K562 treated with DMSO at 1 percent for 48 hours (cell line): Measurements from ENCODE around the gene PINLYP. TPM values are rescaled to one million over a fixed set of nuclear protein-coding genes. Genes with fewer than 3 reads are reported as not detected.

ENCODE experiments used
- total RNA-seq: library from RNA; unstranded; fragments of 300-600 nt; gene quantifications from 2 replicates; pipeline ENCODE4 v1.2.3, GENCODE V29; 2022; ENCODE audit warnings: low replicate concordance; ENCODE audit errors: extremely low read depth

PINLYP gene
- not detected in 2 replicates for total RNA-seq

DNA sequence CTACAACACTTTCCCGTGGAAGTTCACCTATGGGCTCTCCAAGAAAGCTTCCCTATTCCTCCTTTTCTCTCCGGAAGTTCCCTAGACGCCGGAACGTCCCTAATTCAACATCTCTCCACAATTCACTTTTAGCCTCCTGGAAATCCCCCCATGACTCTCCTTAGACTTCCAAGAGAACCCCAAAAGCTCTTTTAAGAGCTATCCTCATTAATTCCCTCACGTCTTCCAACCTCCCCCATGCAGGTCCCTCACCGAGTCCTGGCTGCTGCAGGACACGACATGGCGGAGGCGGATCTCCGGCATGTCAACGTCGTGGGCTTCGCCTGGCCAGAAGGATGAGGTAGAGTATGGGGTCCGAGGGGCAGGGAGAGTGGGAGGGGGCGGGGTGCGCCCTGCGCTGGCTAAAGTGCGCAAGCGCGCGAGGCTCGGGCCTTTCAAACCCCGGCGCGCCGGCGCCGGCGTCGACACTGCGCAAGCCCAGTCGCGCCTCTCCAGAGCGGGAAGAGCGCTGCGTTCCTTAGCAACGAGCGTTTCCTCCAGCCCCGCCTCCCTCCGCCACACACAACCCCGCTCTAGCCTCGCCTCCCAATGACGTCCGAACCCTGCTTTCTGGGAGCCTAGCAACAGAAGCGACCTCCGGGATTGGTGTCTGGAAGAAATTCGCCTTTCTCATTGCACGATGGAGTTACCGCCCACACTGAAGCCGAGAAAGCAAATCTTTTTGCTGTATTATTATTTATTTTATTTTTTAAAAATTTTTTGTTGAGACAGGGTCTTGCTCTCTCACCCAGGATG, at the start of gene PINLYP, which contains the start of gene XRCC1:
Gene PINLYP, plus strand, starts transcription at position 646 of the 795 bp plus-strand sequence. CDS start 1,391 bp downstream, outside the sequence.
Gene XRCC1, minus strand, starts transcription at position 372 of the 795 bp plus-strand sequence. Its CDS starts 69 bp downstream, at position 303.

DNA sequence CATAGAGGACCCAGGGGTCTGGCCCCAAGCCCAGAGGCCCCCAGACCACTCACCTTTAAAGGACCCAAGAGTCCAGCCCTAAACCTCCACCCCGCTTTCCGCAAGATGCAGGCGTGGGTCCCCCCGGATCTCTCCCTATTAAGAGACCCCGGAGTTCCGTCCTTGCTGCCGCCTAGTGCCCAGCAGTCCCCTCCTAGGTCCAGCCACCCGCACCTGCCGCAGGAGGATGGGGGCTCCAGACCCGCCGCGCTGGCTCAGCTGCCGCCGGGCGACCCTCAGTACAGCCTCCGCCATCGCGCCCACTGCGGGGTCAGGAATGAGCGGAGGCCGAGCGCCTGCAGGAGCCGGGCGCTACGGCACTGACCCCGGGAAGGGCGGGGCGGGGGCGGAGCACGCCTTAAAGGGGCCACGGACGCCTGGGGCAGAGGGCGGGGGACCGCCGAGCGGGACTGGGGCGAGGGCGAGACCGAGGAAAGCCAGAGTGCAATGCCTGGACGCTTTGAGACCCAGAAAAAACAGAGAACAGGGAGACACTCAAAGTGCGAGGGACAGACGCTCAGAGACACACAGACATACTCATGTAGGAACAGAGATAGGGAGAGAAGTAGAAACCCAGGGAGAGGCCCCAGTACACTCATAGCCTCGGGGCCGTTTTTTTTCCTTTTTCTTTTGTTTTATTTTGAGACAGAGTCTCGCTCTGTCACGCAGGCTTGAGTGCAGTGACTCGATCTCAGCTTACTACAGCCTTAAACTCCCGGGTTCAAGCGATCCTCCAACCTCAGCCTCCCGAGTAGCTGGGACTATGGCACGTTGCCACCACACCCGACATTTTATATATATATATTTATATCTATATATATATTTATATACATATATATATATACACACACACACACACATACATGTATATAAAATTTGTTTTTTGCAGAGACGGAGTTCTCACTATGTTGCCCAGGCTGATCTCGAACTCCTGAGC, 48.4 kb upstream of the PINLYP start, which contains the start of gene ETHE1:
Gene ETHE1, minus strand, starts transcription at position 318 of the 976 bp plus-strand sequence. Its CDS starts 24 bp downstream, at position 294.

DNA sequence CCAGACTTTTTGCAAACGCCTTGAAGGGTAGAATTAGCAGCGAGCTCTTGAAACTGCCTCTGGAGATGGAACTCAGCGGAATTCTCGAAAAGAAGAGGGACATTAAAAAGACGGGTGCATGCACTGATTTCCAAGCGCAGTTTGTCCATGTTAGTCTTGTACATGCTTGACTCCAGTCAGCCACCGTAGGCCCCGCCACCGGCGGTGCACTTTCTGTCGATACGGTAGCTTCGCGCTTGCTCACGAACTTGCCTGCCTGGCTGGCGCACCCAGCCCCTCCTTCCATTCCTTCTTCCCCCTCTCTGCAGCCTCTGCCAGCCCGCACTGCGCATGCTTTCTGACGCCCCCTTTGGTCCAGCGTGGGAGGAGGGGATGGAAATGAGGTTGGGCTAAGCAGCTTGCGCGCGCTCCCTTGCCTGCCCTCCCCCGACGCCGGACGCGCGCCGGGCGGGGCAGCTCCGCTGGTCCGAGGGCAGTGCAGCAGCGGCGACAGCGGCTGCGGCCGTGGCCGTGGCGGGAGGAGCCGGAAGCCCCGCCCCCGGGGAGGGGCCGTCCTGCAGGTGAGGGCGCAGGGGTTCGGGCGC, 42.5 kb upstream of the PINLYP start, which contains the start of gene ZNF575:
Gene ZNF575, plus strand, starts transcription at position 227 of the 584 bp plus-strand sequence. CDS start 1,235 bp downstream, outside the sequence.

GRCh38 chr19:43595999-43596841, 20.6 kb downstream of the PINLYP start, which contains the start of the genes IRGQ and ZNF576:
Gene IRGQ (minus strand): TSS chr19:43596134. CDS start chr19:43595338, 796 bp downstream.
Gene ZNF576 (plus strand): TSS chr19:43596595. CDS start chr19:43597109, 514 bp downstream.

DNA sequence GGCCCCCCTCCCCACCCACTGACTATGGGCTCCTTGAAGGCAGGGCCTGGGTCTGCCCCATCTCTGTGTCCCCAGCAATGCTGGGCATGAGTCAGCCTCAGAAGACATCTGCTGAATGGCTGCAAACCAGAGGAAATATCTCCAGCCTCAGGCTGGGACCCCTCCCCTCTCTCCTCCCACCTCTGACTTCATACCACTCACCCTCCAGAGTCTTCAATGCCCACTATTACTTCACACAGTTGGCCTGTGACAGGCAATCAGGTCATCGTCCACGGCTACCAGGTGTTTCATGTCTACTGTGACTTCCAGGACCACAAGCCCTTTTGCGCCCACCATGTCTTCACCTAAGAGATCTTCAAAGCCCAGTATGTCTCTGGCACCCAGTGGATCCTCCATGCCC, 36.2 kb downstream of the PINLYP start, which contains the start of gene SRRM5:
Gene SRRM5, plus strand, starts transcription at position 301 of the 400 bp plus-strand sequence. Its CDS starts 34 bp downstream, at position 335.

GRCh38 chr19:43619262-43620060, 43.9 kb downstream of the PINLYP start, which contains the start of gene ZNF428:
Gene ZNF428 (minus strand): TSS chr19:43619629. CDS start chr19:43614304, 5,325 bp downstream.

Other genes starting within 250 kb of the PINLYP start
- not detected in 2 replicates for gene CD177, start 222.1 kb upstream of the PINLYP start, total RNA-seq
- not detected in 2 replicates for gene TEX101, start 160.9 kb upstream of the PINLYP start, total RNA-seq
- gene LYPD3, start 110.2 kb upstream of the PINLYP start, total RNA-seq = not detected in 2 replicates
- not detected in 2 replicates for gene PHLDB3, start 71.1 kb upstream of the PINLYP start, total RNA-seq
- not detected in 2 replicates for gene ETHE1, start 48.6 kb upstream of the PINLYP start, total RNA-seq
- gene ZNF575, start 42.6 kb upstream of the PINLYP start, total RNA-seq = not detected in 2 replicates
- gene XRCC1, start 274 bp upstream of the PINLYP start, total RNA-seq = not detected in 2 replicates
- gene IRGQ, start 20.3 kb downstream of the PINLYP start, total RNA-seq = not detected in 2 replicates
- not detected in 2 replicates for gene ZNF576, start 20.8 kb downstream of the PINLYP start, total RNA-seq
- not detected in 2 replicates for gene SRRM5, start 36.3 kb downstream of the PINLYP start, total RNA-seq
- not detected in 2 replicates for gene ZNF428, start 43.8 kb downstream of the PINLYP start, total RNA-seq
- not detected in 2 replicates for gene CADM4, start 64.0 kb downstream of the PINLYP start, total RNA-seq
- not detected in 2 replicates for gene PLAUR, start 94.4 kb downstream of the PINLYP start, total RNA-seq
- not detected in 2 replicates for gene IRGC, start 140.3 kb downstream of the PINLYP start, total RNA-seq
- not detected in 2 replicates for gene SMG9, start 179.2 kb downstream of the PINLYP start, total RNA-seq
- gene KCNN4, start 205.2 kb downstream of the PINLYP start, total RNA-seq = not detected in 2 replicates
- not detected in 2 replicates for gene LYPD5, start 226.6 kb downstream of the PINLYP start, total RNA-seq